Measurements from ENCODE around the gene SORCS1.

- TF ChIP-seq, protein P1, sequence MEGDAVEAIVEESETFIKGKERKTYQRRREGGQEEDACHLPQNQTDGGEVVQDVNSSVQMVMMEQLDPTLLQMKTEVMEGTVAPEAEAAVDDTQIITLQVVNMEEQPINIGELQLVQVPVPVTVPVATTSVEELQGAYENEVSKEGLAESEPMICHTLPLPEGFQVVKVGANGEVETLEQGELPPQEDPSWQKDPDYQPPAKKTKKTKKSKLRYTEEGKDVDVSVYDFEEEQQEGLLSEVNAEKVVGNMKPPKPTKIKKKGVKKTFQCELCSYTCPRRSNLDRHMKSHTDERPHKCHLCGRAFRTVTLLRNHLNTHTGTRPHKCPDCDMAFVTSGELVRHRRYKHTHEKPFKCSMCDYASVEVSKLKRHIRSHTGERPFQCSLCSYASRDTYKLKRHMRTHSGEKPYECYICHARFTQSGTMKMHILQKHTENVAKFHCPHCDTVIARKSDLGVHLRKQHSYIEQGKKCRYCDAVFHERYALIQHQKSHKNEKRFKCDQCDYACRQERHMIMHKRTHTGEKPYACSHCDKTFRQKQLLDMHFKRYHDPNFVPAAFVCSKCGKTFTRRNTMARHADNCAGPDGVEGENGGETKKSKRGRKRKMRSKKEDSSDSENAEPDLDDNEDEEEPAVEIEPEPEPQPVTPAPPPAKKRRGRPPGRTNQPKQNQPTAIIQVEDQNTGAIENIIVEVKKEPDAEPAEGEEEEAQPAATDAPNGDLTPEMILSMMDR (IDR thresholded peaks at IDR 0.05) = no peak
- no peak for TF ChIP-seq ZFX (IDR thresholded peaks at IDR 0.05; ENCODE audit: borderline replicate concordance)
Observed at GRCh38 chr10:106938513-106938912, 226.0 kb downstream of the SORCS1 start.
